ENCODE data around the gene DLGAP1. TPM values are rescaled to one million over a fixed set of nuclear protein-coding genes. Genes with fewer than 3 reads are reported as not detected.

DLGAP1 gene
- total and polyA plus RNA-seq, 2 experiments from 2014 or later: 3.1 to 6.5 TPM

DNA sequence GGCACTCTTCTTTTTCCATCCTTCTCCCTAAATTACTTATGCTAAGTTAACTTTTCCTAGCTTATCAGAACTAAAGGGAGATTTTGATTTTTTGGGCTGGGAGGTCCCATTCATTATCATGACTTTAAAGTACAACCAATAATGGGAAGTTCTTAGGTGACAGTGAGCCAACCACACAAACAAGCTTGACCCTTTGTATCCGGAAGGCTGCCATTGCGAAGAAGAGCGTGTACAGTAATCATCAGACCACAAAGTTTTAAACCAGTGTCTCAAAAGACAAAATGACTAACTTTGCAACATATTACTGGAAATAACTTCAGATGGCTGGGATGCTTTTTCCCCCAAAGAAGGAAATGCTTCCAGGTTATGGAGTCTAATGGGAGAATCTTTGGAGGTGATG, 707.0 kb downstream of the DLGAP1 start:
- H3K36me3 ChIP-seq (replicated peaks; ENCODE audit: insufficient read depth, low read depth): no peaks in the 10 kb centered on the region
- TF ChIP-seq CTCF (IDR thresholded peaks at IDR 0.05; ENCODE audit: poor library complexity) (no peak), EZH2 (IDR thresholded peaks at IDR 0.05; ENCODE audit: borderline replicate concordance) (no peak), EZH2phosphoT487 (IDR thresholded peaks at IDR 0.05; ENCODE audit: low read depth, severe bottlenecking, unreplicated experiment) (no peak)
- no peak overlapping the region for H3K4me3 ChIP-seq
- no peaks in the 10 kb centered on the region for H3K9me3 ChIP-seq (ENCODE audit: low read depth)
- no peak for DNase-seq (ENCODE audit: low spot score)
- H3K27me3 ChIP-seq: no peaks in the 10 kb centered on the region
- no peaks in the 10 kb centered on the region for H3K4me1 ChIP-seq (ENCODE audit: insufficient read depth)
- 98% methylated on average over 3 of the region's 3 CpGs for WGBS (ENCODE audit: low lambda C conversion rate, missing lambda C conversion rate)
- no peak overlapping the region for H3K27ac ChIP-seq
- H4K20me1 ChIP-seq (ENCODE audit: insufficient read depth, poor library complexity, severe bottlenecking): no peaks in the 10 kb centered on the region
- H3K79me2 ChIP-seq: no peaks in the 10 kb centered on the region
- H2AFZ ChIP-seq: no peak overlapping the region
- no peak overlapping the region for H3K4me2 ChIP-seq
- H3K9me2 ChIP-seq (replicated peaks; ENCODE audit: insufficient read depth): no peaks in the 10 kb centered on the region

- H3K9me2 ChIP-seq (replicated peaks; ENCODE audit: insufficient read depth): no peaks in the 10 kb centered on the region
- DNase-seq (ENCODE audit: low spot score): no peak
- no peak for TF ChIP-seq CTCF (IDR thresholded peaks at IDR 0.05; ENCODE audit: poor library complexity)
Measured at GRCh38 chr18:3747176-3747973, 707.7 kb downstream of the DLGAP1 start.

DNA sequence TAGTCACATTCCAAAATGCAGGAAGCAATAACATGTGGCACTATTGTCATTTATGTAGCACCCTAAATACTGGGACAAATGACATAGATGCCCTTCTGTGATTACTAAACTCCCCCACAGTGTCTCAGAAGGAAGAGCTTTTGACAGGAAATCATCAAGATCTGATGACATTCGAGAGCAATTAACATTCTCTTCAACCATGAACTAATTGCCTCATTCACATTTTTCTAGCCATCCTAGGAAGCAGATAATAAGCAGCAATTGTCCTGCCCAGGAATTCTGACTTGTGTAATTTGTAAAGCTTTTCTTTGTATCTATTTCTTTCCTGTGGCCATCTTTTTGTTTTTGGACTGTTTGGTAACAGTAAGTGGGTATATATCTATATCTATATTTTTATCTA, 712.6 kb downstream of the DLGAP1 start:
- DNase-seq (ENCODE audit: low spot score): no peak
- no peak for TF ChIP-seq CTCF (IDR thresholded peaks at IDR 0.05; ENCODE audit: poor library complexity)
- TF ChIP-seq EZH2 (IDR thresholded peaks at IDR 0.05; ENCODE audit: borderline replicate concordance): no peak
- Histone ChIP-seq H3K27ac (no peak overlapping the region), H3K79me2 (no peaks in the 10 kb centered on the region), H3K27me3 (no peaks in the 10 kb centered on the region), H2AFZ (no peak overlapping the region), H3K36me3 (replicated peaks; ENCODE audit: insufficient read depth, low read depth) (no peaks in the 10 kb centered on the region), H3K9me3 (ENCODE audit: low read depth) (no peaks in the 10 kb centered on the region), H3K9me2 (replicated peaks; ENCODE audit: insufficient read depth) (no peaks in the 10 kb centered on the region), H4K20me1 (ENCODE audit: insufficient read depth, poor library complexity, severe bottlenecking) (no peaks in the 10 kb centered on the region), H3K4me1 (ENCODE audit: insufficient read depth) (no peaks in the 10 kb centered on the region), H3K4me2 (no peak overlapping the region), H3K4me3 (no peak overlapping the region)
- 55% methylated on average over 1 of the region's 1 CpG for WGBS (ENCODE audit: low lambda C conversion rate, missing lambda C conversion rate)

More at GRCh38 chr18:3747176-3747973, 707.7 kb downstream of the DLGAP1 start:
- Histone ChIP-seq H3K79me2 (no peaks in the 10 kb centered on the region), H3K27ac (no peak overlapping the region), H2AFZ (no peak overlapping the region), H3K36me3 (replicated peaks; ENCODE audit: insufficient read depth, low read depth) (no peaks in the 10 kb centered on the region), H3K4me3 (no peak overlapping the region), H3K27me3 (no peaks in the 10 kb centered on the region), H3K9me3 (ENCODE audit: low read depth) (no peaks in the 10 kb centered on the region), H4K20me1 (ENCODE audit: insufficient read depth, poor library complexity, severe bottlenecking) (no peaks in the 10 kb centered on the region), H3K4me1 (ENCODE audit: insufficient read depth) (no peaks in the 10 kb centered on the region), H3K4me2 (no peak overlapping the region)
- WGBS (ENCODE audit: low lambda C conversion rate, missing lambda C conversion rate): 89% methylated on average over 14 of the region's 14 CpGs
